Measurements from ENCODE around the gene ZNF236.
"Not testable (repeated sequence)": the region's sequence is repeated elsewhere in the genome, so short reads cannot be mapped to it uniquely, and the experiment has no call there.

Gene ZNF236

DNA sequence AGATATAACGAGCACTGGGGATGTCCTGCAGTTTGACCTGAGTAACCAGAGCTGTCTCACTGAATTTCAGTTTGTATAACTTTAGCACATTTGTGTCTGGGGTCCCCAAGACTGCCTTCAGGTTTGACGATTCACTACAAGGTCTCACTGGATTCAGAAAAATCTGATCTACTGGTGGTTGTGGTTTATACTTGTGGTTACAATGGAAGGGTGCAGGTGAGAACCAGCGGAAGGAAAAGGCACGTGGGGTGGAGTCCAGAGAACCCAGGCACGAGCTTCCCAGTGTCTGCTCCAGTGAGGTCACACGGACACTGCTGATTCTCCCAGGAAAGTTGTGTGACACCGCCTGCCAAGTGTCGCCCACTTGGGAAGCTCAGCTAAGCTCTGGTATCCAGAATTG lies 126.0 kb downstream of the ZNF236 start:
- no peak for DNase-seq (ENCODE audit: low read depth)

DNA sequence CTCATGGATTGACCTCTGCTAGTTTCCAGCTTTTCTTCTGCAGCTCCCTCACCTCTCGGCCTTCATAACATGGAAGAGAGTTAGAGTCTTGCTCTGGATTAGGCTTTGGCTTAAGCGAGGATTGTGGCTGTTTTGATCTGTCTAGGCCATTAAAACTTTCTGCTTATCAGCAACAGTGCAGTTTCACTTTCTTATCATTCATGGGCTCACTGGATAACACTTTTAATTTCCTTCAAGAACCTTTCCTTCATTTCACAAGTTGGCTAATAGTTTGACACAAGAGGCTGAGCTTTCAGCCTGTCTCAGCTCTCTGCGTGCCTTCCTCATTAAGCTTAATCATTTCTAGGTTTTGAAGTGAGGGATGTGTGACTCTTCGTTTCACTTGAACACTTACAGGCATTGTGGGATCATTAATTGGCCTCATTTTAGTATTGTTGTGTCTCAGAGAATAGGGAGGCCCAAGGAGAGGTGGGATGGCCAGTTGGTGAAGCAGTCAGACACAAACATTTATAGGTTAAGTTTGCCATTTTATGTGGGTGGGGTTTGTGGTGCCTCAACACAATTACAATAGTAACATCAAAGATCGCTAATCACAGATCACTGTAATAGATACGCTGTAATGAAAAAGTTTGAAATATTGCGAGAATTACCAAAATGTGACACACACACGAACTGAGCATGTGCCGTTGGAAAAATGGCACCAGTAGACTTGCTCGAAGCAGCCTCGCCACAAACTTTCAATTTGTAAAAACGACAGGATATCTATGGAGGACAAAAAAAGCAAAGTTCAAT lies 129.3 kb downstream of the ZNF236 start:
- DNase-seq (ENCODE audit: low read depth), result no peak

DNA sequence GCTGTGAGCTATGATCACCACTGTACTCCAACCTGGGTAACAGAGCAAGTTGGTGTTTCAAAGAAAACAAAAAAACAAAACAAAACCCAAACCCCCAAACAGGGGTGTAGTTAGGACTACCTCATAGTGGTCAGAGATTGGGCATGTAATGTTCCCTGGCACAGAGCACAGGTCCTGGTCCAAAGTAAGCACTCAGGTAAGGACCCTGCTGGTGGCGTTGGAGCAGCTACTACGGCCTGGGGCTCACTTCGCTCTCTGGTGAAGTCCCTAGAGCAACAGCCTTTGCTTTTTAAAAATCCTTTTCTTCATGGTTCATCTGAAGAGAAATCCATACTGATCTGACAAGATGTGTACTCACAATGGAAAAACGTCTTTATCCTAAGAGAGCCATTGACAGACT lies 130.4 kb downstream of the ZNF236 start:
- no peak for DNase-seq (ENCODE audit: low read depth)

DNA sequence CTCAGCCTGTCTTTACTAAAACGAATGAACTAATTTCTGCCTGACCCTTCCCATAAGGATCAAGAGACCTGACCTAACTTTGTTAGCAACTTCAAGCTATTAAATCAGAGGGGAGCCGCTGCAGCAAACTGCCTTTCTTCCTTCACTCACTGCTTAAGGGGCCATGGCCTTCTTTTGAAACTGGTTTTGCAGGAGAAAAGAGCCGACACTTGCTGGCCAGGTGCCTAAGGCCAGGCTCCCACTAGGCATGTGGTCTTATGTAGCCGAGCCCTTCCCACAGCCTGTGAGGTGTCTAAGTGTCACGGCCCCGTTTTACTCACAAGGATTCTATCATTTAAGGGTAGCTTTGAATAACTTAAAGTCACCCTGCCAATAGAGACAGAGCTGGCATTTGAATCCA lies 130.8 kb downstream of the ZNF236 start:
- no peak for DNase-seq (ENCODE audit: low read depth)

DNA sequence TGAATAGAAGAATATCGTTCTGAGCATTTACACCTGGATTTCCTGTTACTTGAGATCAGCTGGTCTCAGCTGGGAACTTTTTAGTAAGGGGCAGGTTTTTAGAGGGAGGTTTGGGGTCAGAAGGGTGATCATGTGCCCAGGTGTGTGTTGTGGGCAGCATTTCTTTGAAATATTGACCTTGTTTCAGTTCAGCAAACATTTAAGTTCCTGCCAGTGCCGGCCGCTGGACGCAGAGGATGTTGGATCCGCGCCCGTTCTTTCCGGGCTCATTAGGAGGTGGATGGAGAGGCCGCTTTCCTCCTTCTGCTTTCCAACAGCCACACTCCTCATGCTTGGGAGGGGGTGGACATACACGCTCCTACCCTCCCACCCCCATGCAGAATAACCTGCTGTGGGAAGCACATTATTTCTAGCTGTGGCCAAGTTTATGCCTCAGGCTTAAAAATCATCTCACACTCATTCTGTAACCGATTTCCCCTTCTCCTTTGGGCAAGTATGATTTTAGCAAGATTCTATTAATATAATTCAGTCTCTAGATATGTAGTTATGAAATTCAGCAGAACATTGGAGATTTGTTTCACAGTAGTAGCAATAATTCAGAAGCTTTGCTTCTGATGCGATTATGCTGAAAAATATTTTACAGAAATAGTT lies 131.4 kb downstream of the ZNF236 start:
- no peak for DNase-seq (ENCODE audit: low read depth)

GRCh38 chr18:76955524-76956170 lies 133.3 kb downstream of the ZNF236 start:
- DNase-seq (ENCODE audit: low read depth), result no peak

GRCh38 chr18:76956648-76957047 lies 134.3 kb downstream of the ZNF236 start:
- DNase-seq (ENCODE audit: low read depth), result no peak

- DNase-seq (ENCODE audit: low read depth), result no peak
These were observed 135.3 kb downstream of the ZNF236 start for GRCh38 chr18:76957384-76958355.

GRCh38 chr18:76958692-76959341 lies 136.5 kb downstream of the ZNF236 start:
- no peak for DNase-seq (ENCODE audit: low read depth)

DNA sequence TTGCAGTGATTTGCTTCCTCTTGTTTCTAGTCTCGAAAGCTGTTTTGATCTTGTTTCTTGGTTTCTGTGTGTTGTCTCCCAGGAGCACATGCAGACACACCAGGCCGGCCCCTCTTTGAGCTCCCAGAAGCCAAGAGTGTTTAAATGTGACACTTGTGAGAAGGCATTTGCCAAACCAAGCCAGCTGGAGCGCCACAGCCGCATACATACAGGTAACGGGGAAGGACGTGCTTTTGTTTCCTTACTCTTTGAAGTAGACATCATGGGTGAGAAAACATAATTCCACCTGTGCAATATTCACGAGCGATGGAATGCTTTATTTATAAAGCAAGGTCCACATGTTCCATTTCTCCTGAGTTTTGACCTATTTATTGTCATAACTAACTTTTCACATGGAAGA lies 137.2 kb downstream of the ZNF236 start:
- no peak for DNase-seq (ENCODE audit: low read depth)

GRCh38 chr18:76960528-76961035 lies 138.2 kb downstream of the ZNF236 start:
- DNase-seq (ENCODE audit: low read depth), result no peak

DNA sequence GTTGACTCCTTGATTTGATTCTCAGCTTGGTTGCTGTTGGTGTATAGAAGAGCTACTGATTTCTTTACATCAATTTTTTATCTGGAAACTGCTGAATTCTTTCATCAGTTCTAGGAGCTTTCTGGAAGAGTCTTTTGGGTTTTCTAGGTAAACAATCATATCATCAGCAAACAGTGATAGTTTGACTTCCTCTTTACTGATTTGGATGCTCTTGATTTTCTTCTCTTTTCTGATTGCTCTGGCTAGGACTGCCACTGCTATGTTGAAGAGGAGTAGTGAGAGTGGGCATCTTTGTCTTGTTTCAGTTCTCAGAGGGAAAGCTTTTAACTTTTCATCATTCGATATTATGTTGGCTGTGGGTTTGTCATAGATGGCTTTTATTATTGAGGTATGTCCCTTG lies 140.5 kb downstream of the ZNF236 start:
- no peak for DNase-seq (ENCODE audit: low read depth)

DNA sequence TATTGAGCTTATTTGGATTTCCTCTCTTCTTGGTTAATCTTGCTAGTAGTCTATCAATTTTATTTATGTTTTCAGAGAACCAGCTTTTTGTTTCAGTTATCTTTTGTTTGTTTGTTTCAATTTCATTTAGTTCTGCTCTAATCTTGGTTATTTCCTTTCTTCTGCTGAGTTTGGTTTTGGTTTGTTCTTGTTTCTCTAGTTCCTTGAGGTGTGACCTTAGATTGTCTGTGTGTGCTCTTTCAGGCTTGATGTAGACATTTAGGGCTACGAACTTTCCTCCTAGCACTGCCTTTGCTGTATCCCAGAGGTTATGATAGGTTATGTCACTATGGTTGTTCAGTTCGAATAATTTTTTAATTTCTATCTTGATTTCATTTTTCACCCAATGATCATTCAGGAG lies 141.6 kb downstream of the ZNF236 start:
- DNase-seq (ENCODE audit: low read depth), result no peak

DNA sequence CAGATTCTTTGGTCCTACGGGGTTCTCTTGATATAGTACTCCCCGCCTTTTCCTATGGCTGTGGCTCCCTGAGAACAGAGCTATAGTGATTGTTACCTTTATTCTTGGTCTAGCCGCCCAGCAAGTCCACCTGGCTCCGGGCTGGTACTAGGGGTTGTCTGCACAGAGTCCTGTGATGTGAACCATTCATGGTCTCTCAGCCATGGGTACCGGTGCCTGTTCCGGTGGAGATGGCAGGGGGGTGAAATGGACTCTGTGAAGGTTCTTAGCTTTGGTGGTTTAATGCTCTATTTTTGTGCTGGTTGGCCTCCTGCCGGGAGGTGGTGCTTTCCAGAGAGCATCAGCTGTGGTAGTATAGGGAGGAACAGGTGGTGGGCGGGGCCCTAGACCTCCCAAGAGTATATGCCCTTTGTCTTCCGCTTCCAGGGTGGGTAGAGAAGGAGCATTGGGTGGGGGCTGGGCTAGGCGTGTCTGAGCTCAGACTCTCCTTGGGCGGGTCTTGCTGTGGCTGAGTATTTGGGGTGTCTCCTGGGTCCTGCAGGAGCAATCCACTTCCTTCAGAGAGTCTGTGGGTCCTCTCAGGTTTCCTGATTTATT lies 143.3 kb downstream of the ZNF236 start:
- DNase-seq (ENCODE audit: low read depth), result not testable (repeated sequence)

GRCh38 chr18:76967299-76967698 lies 144.9 kb downstream of the ZNF236 start:
- DNase-seq (ENCODE audit: low read depth), result not testable (repeated sequence)

DNA sequence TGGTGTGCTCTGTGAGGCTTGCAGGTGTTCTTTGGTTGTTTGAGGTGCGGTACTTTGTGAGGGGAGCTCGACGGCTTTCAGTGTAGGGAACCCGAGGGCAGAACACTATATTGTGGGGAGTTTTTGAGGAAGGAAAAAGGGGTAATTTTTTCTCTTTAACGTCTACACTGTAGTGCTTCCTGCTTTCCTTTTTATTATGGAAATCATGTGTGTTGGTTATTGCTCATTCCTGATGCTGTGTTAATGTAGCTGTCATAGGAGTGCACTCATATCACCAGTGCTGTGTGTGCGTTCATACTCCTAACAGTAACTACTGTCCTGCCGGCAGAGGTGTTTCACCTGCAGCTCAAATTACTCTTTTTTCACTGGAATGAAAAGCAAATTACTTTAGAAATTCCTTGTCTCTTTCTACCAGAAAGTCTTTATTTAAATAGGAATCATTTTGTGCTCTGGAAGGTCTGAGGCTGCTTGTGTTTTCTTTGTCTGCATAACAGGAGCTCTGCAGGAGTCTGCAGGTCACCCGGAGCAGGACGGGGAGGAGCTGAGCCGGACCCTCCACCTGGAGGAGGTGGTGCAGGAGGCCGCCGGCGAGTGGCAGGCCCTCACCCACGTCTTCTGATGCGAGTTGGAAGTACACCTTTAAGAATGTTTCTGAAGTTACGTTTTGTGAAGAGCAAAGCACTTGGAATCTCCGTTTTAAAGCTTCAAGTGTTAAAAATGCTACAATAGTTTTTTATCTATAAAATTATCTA lies 145.5 kb downstream of the ZNF236 start:
- no peak for DNase-seq (ENCODE audit: low read depth)

- DNase-seq (ENCODE audit: low read depth), result no peak
These were observed 148.6 kb downstream of the ZNF236 start for GRCh38 chr18:76970770-76971559.

GRCh38 chr18:76972241-76972640 lies 149.9 kb downstream of the ZNF236 start:
- DNase-seq (ENCODE audit: low read depth), result no peak

DNA sequence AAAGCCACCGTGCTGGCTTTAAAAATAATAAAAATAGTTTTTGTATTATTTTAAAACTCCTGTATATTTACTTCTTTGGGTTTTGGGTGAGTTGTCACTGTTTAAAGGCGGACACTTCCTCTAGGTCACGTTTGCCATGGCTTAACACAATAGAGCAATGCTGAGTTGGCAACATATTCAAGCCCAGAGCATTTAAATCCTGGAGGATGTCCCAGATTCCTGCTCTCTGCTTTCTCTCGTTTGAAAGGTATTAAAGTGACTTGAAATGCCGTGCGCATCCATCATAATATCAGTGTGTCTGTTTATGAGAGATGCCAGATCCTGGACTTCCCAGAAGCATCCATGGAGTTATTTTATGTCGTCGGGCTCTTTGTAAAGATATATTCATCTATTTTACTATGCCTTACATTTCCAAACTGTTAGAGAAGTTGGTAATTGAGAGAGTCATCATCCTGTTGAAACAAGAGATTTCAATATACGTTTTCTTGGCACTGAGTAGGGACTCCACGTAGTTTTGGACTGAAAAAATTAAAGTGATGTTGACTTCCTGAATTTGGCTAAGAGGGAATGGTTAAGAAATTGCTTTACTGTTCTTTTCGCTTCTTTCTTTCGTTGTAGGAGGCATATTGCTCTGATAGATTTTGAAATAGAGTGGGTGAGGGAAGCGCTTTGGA lies 150.6 kb downstream of the ZNF236 start:
- DNase-seq (ENCODE audit: low read depth), result no peak

Data from stimulated activated CD8-positive, alpha-beta memory T cell treated with anti-CD3 and anti-CD28 coated beads, Interleukin-7, amount 100 ng/mL, for 24 hours (primary cell).